HG03558 (cell line): ENCODE data around the gene GABRG3.

Experiments used
- ATAC-seq: cut with Tn5 transposase; IDR thresholded peaks from one replicate; pipeline ENCODE4 v1.9.1; 2021; ENCODE audit warnings: moderate number of reproducible peaks; ENCODE audit not compliant: unreplicated experiment; ENCODE audit errors: extremely low read depth

GABRG3 gene

DNA sequence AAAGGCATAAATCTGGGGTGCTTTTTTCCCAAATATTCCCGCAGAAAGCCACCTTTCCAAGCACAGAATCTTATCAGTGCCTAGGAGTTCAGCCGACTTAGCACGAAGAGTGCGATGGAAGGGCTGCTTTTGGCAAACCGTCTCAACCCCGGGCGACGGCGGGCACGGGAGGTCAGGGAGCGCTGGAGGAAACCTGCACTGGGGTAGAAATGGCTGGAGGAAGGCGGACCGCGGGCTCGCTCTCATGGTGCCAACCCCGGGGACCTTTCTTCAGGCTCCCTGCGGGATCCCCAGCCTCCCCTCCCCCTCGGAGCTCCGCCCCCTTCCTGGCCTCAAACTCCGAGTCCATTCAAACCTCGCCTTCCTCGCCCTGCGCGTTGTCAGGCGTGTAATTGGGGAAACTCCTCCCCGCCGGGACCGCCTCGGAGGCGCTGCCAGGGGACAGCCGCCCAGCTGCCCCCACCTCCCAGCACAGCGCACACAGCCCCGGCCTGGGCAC lies at the start of gene GABRG3:
Gene GABRG3, plus strand, starts transcription at position 470 of the 499 bp plus-strand sequence.
- no peak for ATAC-seq

GRCh38 chr15:26921433-26921832 lies 49.5 kb upstream of the GABRG3 start:
- no peak for ATAC-seq

- ATAC-seq: no peak
Measured at GRCh38 chr15:26926081-26926480, 44.9 kb upstream of the GABRG3 start.

DNA sequence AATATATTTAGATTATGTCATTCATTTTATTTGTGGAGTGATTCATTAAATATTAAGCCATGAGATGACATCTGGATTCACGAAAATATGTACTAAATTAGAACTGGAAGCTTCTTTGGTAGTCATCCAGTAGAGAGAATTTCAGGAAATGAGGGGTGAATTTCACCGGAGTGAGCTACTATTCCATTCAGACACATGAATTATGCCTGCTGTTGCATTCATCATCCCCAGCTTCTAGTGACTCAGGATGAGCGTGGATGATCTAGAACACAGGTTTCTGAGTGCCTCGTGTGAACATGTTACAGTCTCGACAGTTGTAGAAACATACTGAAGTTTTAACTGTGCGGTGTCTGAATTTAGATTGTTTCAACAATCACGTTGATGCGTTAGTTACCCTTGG lies 42.9 kb upstream of the GABRG3 start:
- no peak for ATAC-seq

- ATAC-seq: no peak
Measured at GRCh38 chr15:26929588-26929987, 41.4 kb upstream of the GABRG3 start.

GRCh38 chr15:26934848-26935247 lies 36.1 kb upstream of the GABRG3 start:
- no peak for ATAC-seq

- ATAC-seq: no peak
Measured at GRCh38 chr15:26935322-26935721, 35.7 kb upstream of the GABRG3 start.

DNA sequence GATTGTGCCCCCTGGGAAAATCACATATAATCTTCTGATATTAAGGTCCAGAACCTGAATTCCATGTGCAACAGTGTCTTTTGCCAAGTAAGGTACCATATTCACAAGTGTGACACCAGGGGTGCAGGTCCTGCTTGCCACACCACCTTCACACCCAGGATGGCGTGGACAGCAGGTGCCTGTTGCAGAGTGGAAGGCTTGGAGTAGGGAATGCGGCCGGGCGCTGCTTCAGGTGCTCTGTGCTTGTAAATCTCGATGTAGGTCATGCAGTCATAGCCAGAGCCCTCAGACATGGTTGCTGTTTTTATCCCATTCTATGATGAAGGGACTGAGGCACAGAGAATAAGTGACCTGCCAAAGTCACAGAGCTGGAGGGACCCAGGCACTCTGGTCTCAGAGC lies 34.5 kb upstream of the GABRG3 start:
- ATAC-seq: no peak

GRCh38 chr15:26937134-26937533 lies 33.8 kb upstream of the GABRG3 start:
- no peak for ATAC-seq

- no peak for ATAC-seq
Measured at GRCh38 chr15:26939398-26939797, 31.6 kb upstream of the GABRG3 start.

DNA sequence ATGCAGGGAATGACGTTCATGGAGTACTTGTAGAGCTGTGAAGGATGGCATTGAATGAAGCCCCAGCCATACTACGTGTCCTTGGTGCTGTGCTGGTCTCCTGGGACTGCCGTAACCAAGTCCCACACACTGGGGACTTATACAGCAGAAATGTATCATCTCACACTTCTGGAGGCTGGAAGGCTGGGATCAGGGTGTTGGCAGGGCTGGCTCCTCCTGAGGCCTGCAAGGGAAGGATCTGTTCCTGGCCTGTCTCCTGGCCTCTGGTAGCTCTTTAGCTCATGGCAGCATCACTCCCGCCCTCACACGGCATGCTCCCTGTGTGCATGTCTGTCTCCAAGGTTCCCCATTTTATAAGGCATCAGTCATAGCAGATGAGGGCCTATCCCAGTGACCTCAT lies 29.5 kb upstream of the GABRG3 start:
- no peak for ATAC-seq

DNA sequence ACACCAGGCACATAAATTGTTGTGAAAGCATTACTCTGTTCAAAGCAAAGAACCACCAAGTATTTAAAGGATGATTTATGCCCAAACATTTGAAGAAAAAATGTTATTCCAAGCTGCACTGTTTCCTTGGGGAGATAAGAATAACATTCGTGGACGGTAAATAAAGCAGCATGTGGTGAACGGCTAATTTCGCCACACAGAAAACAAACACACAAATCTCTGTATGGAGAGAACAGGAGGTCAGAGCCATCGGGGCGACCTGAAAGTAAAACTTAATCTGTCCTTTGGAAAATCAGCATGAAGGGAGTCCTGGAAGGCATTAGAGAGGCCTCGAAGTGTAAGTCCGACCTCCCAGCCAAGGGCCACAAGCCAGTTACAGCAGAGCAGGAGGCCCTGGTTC lies 27.1 kb upstream of the GABRG3 start:
- no peak for ATAC-seq

GRCh38 chr15:26945046-26945445 lies 25.9 kb upstream of the GABRG3 start:
- ATAC-seq: no peak

GRCh38 chr15:26950001-26950400 lies 21.0 kb upstream of the GABRG3 start:
- no peak for ATAC-seq

GRCh38 chr15:26954403-26954802 lies 16.6 kb upstream of the GABRG3 start:
- no peak for ATAC-seq

GRCh38 chr15:26967719-26968269 lies 3.2 kb upstream of the GABRG3 start:
- ATAC-seq: no peak

DNA sequence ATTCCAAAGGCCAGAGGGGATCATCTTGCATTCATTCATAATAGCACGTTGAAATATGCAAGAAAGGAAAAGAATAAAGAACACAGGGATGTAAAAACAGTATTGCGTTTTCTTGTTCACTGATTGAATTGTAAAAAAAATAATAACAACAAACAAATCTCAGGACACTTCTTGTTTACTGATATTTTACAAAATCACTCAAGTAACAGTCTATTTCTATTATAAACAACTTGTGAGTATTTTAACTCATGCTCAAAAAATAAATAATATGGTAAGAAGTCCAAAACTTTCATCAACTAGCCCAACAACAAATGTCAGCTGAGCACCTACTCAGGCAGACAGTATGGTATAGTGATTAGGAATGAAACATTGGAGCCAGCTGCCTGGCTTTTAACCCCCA lies 2.2 kb upstream of the GABRG3 start:
- ATAC-seq: no peak

- no peak for ATAC-seq
Measured at GRCh38 chr15:26971271-26972018, 464 bp downstream of the GABRG3 start.

DNA sequence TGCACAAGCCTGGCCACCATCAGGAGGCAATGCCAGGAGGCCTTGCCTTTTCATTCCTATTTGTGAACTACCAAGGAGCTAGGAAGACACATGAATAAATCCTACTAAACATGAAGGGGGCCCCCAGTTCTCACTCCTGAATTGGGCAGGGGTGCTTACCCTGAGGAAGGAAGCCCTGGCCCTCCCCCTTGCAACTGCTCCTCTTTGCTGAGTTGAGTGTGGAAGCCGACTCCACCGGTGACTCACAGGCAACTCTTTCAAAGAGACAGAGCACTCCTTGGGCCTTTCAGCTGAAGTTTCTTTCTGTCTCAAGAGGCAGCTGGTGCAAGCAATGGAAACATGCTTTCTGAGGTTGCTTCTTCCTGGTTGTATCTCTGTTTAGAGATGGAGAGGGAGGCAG lies 1.7 kb downstream of the GABRG3 start:
- no peak for ATAC-seq

- no peak for ATAC-seq
Measured at GRCh38 chr15:26974120-26974780, 3.3 kb downstream of the GABRG3 start.

DNA sequence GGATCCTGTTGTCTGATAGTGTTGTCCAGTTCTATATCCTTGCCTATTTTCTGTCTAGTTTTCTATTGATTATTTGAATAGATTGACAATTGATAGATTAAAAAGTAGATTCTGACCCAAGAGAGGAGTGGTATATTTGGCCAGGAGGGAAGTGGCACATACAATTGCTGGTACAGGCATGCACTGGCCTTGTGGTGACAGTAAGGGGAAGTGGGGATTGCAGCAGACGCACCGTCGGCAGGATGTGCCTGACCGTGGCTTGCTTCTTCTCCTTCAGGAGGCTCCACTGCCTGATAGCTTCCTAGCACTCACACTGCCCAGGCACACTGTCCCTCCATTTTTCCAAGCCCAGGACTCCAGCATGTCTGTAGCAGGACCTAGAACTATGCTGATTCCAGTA lies 10.5 kb downstream of the GABRG3 start:
- no peak for ATAC-seq
